ENCODE results near the gene ANKRD44. TPM values are rescaled to one million over a fixed set of nuclear protein-coding genes. Genes with fewer than 3 reads are reported as not detected.

Gene ANKRD44
- total and polyA plus RNA-seq, 2 of the 8 experiments (the other 6 are each of a cell fraction or from before 2014, with no cell fraction given): 1.2 to 1.3 TPM

- TF ChIP-seq EP300 (IDR thresholded peaks at IDR 0.05; ENCODE audit: borderline replicate concordance in 1 of 2, low read depth in 2 of 2, low read length in 2 of 2) (no peak), ATF2 (IDR thresholded peaks at IDR 0.05; ENCODE audit: low read length) (no peak)
These were observed 36.2 kb downstream of the ANKRD44 start (continued) for GRCh38 chr2:197274349-197274748.

Data from H1 (cell line).